GM19023 (cell line): ENCODE results near the gene ACACB.

ENCODE experiments used
- ATAC-seq: cut with Tn5 transposase; IDR thresholded peaks from one replicate; pipeline ENCODE4 v1.9.1; 2021; ENCODE audit warnings: mild to moderate bottlenecking, moderate library complexity; ENCODE audit not compliant: unreplicated experiment

The ACACB gene

GRCh38 chr12:109209082-109209481, 92.7 kb downstream of the ACACB start:
- ATAC-seq: no peak

GRCh38 chr12:109212460-109213115, 96.2 kb downstream of the ACACB start:
- ATAC-seq: no peak

GRCh38 chr12:109214131-109214530, 97.7 kb downstream of the ACACB start:
- ATAC-seq: no peak

- no peak for ATAC-seq
Observed at GRCh38 chr12:109218996-109219395, 102.6 kb downstream of the ACACB start.

GRCh38 chr12:109219938-109220337, 103.6 kb downstream of the ACACB start:
- no peak for ATAC-seq

GRCh38 chr12:109221277-109221931, 105.0 kb downstream of the ACACB start:
- ATAC-seq: no peak

- no peak for ATAC-seq
Observed at GRCh38 chr12:109222062-109222461, 105.7 kb downstream of the ACACB start.

- no peak for ATAC-seq
Observed at GRCh38 chr12:109222496-109222895, 106.1 kb downstream of the ACACB start.

- ATAC-seq: no peak
Observed at GRCh38 chr12:109223211-109223610, 106.8 kb downstream of the ACACB start.

GRCh38 chr12:109223868-109224267, 107.5 kb downstream of the ACACB start:
- ATAC-seq: no peak

GRCh38 chr12:109228664-109229063, 112.3 kb downstream of the ACACB start:
- ATAC-seq: no peak

- ATAC-seq: no peak
Observed at GRCh38 chr12:109230193-109230592, 113.8 kb downstream of the ACACB start.

- no peak for ATAC-seq
Observed at GRCh38 chr12:109232731-109233130, 116.3 kb downstream of the ACACB start.

- ATAC-seq: no peak
Observed at GRCh38 chr12:109234012-109234411, 117.6 kb downstream of the ACACB start.

GRCh38 chr12:109236257-109236656, 119.9 kb downstream of the ACACB start:
- no peak for ATAC-seq

- ATAC-seq: no peak
Observed at GRCh38 chr12:109239179-109239578, 122.8 kb downstream of the ACACB start.

GRCh38 chr12:109239691-109240090, 123.3 kb downstream of the ACACB start:
- no peak for ATAC-seq

GRCh38 chr12:109240365-109240764, 124.0 kb downstream of the ACACB start:
- ATAC-seq: no peak

GRCh38 chr12:109241936-109242335, 125.5 kb downstream of the ACACB start:
- no peak for ATAC-seq

GRCh38 chr12:109244073-109244472, 127.7 kb downstream of the ACACB start:
- ATAC-seq: no peak

GRCh38 chr12:109246221-109246620, 129.8 kb downstream of the ACACB start:
- ATAC-seq: no peak

- no peak for ATAC-seq
Observed at GRCh38 chr12:109247831-109248654, 131.7 kb downstream of the ACACB start.
